HG03280 (cell line): ENCODE results near the gene FMN2.

Experiments used
- ATAC-seq: cut with Tn5 transposase; IDR thresholded peaks from one replicate; pipeline ENCODE4 v1.9.1; 2021; ENCODE audit warnings: mild to moderate bottlenecking, moderate library complexity; ENCODE audit not compliant: unreplicated experiment

Gene FMN2

DNA sequence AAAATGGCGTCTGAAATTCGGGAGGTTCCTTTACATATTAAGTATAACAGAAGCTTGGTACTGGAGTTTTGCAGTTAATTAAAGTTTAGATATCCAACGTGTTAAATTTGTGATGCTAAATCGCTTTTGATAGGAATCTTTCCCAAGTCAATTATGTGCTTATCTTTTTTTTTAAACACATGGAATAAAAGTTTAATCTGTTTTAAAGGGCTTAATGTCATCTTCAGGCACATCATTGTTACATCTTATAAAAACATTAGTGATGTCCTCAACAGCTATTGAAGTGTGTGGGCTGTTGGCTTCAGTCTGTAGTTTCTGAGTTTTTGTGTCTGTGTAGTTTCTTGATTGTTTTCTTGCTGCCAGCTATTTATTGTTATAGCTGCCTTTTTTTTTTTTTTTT is 5.3 kb downstream of the FMN2 start:
- no peak for ATAC-seq

DNA sequence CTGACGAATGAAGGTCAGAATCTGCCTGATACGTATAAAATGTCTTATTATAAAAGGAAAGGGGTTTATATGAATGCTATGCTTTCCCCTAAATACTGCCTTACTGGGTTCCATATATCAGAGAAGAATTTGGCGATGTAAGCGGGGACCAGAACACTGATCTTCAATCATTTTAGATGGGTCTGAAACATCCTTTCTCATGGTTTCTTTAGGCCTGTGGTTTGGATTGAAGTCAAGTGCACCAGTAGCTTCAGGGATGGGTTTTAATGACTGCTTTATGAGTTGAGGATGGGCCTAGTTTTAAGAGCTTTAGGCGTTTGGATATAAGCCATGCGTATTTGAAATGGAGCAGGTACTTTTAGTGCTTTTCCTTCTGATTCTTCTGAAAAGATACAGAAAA is 6.9 kb downstream of the FMN2 start:
- ATAC-seq = no peak

DNA sequence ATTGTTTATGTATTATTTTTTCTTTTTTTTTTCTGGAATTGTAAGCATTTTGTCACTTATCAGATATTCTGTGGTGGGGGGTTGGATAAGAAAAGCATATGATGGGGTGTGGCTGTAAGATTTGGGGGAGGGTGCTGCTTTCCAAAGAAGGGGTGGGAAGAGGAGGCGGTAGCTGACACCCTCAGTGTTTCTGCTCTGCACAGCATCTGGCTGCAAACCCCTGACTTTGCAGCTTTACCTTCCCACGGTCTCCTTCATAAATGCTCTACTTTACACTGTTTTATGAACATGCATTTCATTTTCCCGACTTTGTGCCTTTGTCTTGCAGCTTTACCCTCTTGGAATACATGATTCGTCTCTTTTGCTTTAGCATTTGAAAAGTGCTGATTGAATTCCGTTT is 7.6 kb downstream of the FMN2 start:
- no peak for ATAC-seq

DNA sequence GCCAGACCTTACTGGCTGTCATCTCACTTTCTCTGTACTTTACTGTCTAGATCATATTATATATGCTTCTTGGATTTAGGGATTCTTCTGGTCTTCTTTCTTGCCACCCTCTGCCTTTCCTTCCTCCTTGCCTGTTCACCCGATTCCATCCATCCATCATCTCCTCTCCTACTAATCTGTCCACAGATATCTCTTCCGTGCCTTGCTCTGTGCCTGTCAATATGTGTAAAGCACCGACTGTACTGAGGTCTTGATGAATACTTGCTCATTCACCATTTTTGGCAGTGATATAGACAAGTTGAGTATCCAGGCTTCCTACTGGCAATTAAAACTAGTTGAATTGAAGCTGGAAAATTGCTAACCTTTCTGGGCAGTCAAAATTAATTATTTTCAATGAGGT is 8.1 kb downstream of the FMN2 start:
- no peak for ATAC-seq

DNA sequence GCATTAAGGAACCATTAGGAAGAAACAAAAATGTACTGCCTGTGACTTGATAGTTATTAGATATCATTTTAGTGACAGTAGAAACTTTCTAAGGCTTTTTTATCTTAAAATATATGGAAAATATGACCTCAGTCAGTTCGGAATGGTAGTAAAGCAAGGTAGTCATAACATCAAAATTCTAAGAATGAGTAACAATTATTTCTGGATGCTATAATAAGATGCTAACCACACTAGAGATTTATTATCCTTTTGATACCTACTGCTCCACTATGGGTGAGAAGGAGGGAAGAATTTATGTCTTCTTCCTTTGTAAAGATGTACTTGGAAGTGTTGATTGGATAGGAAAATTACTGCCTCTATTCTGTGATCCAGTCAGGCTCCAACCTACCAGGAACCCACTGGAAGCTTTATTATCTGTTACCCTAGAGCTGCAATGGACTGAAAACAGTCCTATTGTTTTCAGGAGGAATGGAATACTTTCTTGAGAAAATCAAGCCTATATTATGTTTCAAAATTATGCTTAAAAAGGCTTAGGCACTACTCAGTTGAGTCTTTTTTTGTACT is 8.8 kb downstream of the FMN2 start:
- no peak for ATAC-seq

DNA sequence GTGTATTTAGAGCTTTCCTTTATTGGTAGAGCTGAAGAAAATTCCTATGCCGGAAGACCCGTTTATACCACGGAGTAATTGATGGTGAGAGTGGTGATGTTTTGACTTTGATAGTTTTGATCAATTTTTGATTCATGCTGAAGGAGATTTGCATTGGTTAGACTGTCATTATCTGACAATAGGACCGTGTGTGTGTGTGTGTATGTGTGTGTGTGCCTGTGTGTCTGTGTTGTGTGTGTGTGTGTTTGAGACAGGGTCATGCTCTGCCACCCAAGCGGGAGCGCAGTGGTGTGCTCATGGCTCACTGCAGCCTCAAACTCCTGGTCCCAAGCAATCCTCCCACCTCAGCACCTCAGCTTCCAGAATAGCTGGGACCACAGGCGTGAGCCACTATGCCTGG is 9.6 kb downstream of the FMN2 start:
- ATAC-seq = no peak

DNA sequence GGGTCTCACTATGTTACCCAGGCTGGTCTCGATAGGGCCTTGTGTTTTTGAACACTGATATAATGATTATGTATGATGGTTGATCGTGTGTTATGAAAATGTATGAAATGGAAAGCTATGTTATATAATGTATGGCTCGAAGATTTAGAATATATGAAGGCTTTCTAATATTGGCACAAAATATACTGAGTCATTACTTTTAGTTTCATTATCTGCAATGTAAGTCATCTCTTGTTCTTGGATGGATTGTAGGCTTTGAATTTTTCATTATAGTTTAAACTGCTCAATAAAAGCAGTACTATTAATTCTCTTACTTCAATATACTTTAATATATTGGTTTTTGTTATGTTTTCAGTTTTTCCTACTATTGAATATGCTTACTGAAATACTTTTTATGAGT is 10.1 kb downstream of the FMN2 start:
- no peak for ATAC-seq

DNA sequence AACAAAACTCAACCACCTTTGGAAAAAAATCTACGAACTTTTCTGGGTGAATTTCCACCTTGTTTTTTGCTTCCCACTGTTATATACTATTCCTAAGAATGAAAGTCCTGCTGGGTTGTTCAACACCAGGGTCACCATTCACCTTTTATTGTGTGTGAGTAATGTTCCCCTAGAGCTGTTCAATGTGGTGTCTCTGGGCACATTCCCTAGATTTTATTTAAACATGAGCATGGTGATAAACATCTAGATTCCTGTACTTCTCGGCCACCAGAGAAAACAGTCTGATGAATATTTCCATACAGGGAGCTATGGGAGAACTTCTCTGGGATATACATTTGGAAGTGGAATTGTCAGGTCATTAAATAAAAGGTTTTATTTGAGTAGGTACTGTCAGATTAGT is 13.0 kb downstream of the FMN2 start:
- ATAC-seq = no peak

DNA sequence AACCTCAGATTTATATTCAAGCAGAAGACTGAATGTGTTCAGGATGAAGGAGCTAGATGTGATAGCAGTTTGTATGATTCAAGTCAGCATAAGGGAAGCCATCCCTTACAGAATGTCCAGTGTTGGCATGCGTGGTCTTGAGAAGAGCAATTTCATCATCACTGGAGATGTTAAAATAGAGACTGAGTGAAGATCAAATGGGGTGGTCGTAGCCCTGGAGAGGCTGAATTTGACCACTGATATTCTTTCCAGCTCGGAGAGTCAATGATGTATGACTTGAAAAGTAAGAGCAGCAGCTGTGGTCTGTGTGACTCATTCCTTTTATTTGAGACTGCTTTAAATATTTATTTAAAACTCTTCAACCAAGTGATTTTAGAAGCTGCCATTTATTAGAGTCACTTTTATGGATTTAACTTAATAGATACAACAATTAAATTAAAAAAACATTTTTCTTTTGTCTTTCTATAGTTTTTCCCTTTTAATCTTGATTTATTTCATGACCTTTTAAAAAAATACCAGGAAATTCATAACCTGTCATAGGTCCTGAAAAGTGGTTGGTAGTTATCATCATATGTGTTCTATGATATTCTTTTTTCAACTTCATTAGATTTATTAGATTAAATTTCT is 15.5 kb downstream of the FMN2 start:
- ATAC-seq = no peak

DNA sequence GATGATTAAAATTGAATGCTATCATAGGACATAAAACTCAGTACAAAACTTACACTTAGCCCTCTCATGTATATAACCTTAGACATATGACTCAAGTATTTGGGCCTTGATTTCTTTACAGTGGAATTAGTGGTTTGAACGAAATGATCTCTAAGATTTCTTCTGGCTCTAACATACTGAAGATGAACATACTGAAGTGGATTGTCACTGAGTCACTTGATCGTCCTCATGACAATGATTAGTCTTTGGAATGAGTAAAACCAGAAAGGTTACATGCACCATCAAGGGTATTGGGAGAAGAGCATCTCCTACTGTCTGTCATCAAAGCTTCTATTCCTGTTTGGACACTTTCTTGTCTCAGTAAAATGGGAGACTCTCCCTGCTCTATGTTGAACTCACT is 17.4 kb downstream of the FMN2 start:
- ATAC-seq = no peak

DNA sequence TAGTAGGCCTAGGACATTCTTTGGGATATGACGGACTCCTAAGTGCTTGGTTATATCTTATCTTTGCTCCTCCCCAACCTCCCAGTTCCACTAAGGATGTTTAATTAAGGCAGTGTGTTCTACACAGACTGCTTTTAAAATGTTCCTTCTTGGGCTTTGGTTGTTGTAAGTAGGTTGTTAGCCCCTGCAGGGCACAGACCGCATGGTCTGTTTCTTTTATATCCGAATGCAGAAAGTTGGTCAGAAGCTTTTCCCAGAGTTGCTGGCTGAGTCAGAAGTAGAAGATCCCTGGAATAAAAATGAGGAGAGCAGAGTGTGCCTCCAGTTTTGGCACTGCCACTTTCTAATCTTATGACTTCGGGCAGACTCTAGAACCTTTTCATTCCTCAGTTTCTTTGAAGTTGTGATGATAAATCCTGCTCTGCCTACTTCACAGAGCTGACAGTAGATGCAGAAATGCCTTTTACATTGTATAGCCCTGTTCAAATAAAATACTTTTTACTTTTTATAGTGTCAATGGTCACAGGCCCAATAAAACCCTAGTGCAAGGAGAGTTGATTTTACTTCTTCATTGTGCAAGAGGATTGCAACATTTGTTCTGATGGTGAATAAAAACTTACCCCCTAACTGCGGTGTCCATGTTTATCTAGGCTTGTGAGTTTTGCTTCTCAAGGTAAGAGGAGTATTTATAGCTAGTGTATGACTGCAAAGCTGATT is 18.4 kb downstream of the FMN2 start:
- no peak for ATAC-seq

DNA sequence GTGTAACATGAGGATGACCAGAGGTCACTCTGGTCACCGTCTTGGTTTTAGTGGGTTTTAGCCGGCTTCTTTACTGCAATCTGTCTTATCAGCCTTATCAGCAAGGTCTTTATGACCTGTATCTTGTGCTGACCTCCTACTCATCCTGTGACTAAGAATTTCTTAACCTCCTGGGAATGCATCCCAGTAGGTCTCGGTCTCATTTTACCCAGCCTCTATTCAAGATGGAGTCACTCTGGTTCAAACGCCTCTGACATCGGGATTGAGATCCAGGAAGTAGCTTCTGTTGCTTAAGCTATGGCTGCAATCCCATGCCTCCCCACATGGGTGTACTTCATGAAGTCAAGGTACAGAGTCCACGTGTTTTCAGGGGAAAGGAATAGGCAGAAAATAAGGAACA is 19.9 kb downstream of the FMN2 start:
- ATAC-seq = no peak

DNA sequence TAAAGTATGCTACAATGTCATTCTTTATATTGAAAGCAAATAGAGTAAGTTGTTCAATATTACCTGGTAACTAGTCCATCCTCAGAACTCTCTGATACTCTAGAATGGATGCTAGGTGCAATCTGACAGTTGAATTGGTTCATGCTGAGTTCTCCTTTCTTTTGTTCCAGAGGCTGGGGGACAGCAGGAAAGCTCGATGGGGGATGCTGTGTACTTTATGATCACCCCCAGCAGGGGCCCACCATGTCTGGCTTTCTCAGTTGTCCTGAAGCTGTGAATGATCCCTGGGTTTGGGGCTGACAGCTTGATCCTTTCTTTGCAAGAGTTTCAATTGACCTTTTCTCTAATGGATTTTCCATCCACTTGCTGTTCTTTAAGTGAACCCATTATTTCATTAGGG is 22.5 kb downstream of the FMN2 start:
- no peak for ATAC-seq

DNA sequence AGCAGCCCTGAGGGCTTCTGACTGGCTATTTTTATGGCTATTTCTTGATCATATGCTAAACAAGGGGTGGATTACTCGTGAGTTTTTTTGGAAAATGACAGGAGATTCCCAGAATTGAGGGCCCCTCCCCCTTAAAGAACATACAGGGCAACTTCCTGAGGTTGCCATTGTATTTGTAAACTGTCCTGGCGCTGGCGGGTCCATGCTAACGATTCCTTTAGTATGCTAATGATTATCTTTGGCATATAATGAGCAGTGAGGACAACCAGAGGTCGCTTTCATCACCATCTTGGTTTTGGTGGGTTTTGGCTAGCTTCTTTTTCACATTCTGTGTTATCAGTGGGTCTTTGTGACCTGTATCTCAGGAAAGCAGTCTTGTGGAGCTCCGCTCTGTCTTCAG is 24.1 kb downstream of the FMN2 start:
- ATAC-seq = no peak

DNA sequence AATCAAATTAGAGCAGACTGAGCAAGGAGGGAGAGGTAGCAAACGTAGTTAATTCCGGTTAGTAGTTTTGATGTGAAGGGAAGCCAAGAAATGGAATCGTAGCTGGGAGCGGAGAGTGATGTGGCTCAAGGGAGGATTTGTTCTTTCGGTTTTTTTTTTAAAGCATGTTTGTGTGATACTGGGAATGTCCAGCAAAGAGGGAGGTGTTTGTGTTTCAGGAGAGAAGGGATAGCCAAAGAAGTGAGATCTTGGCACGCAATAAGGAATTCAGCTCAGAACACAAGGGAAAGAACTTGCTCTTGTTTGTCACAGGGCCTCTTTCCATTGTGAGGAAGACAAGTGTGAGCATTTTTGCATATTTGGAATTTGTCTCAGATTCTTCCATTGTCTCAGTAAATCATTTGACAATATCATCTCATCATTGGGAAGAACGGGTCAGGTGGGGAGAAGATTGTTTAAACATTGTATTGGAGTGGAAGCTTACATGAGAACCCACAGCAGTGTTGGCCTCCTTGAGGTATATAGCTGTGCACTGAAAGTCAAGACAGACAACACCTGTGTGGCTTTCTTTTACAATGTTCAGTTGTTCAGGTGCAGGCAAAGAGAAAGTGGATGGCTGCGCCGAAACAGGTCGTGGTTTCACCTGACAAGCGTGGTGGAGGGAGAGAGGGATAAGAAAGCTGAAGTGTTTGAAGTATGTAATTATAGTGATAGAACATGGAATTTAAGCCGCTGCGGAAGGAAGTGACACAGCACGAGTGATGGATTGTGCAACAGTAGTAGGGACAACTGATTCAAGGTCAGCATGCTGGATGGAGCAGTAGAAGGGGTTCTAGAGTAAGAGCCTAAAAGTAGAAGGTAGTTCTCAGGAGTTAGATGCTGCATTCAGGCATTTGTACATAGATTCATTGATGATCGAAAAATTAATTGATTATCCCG is 25.4 kb downstream of the FMN2 start:
- ATAC-seq = no peak

DNA sequence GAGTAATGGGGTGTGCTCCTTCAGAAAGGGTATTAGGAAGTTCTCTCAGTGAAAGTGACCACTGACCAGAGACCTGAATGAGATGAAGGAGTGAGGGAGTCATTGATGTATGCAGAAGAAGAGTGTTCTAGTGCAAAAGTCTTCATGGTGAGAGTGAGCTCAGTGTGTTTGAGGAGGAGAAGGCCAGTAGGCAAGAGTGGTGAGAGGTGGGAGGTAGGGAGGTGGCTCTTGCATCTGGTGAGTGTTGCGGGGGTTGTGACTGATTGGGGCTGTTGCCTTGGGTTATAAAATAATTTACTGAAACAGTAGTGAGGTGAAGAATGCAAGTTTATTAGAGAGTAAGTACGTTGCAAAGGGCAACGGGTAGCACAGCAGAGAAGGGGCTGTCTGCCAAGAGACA is 26.2 kb downstream of the FMN2 start:
- no peak for ATAC-seq

DNA sequence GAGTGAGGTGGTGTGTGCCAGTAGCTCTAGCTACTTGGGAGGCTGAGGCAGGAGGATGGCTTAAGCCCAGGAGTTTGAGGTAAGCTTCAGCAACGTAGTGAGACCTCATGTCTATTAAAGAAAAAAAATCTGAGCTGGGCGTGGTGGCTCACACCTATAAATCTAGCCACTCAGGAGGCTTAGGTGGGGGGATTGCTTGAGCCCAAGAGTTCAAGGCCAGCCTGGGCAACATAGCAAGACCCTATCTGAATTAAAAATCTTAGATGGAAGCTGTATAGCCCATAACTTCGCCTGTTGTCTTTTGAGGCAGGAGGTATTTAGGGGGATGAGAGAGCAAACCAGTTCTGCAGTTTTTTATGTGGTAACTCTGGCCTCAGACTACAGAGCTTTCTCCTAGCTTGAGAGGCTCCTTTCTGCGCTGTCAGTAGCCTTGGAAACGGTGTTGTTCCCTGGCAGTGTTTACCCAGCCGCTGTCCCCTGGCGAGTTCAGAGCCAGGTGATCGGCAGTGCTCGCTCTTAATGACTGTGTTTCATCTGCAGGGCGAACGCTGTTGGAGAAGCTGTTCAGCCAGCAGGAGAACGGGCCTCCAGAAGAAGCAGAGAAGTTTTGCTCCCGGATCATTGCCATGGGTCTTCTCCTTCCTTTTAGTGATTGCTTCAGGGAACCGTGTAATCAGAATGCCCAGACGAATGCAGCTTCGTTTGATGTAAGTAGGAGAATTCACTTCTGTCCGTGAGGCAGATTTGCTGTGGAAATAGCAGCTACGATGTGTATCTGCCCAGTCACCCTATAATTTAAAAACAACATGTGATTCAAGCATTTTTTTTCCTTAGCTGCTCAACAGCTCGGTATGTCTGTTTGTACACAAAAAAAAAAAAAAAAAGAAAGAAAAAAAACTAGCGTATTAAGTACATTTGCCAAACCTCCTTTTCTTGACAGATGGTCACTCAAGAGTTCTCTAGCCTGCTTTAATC is 31.2 kb downstream of the FMN2 start:
- ATAC-seq = no peak

DNA sequence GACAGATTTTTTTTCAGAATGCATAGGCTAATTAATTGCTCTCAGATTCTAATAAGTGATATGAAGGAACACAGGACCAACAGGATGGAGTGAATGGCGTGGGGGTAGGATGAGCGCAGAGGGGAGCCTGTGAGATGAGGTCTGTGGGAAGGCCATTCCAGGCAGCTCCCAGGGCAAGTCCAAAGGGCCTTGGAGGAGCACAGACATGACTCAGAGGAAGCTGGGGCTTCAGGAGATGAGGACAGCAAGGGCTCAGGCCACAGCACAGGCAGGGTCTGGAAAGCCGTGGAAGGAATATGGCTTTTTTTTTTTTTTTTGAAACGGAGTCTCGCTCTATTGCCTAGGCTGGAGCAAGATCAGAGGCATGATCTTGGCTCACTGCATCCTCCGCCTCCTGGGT is 35.1 kb downstream of the FMN2 start:
- no peak for ATAC-seq

DNA sequence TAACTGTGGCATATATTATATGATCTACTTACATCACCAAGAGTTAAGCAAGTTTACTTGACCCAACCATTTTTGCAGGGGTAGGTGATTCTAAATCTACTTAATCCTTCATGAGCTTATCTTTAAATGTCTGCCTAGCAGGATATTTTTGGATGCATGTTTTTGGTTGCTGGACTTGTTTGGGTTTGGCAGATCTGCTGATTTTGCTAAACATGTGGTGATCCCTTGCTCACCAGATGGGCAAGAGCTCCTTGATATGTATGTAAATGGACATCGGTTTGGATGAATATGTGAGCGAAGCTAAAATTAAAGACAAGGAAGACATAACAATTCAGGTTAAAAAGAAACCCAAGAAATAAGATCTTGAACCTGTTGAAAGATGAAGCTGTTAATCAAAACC is 36.7 kb downstream of the FMN2 start:
- ATAC-seq = no peak

DNA sequence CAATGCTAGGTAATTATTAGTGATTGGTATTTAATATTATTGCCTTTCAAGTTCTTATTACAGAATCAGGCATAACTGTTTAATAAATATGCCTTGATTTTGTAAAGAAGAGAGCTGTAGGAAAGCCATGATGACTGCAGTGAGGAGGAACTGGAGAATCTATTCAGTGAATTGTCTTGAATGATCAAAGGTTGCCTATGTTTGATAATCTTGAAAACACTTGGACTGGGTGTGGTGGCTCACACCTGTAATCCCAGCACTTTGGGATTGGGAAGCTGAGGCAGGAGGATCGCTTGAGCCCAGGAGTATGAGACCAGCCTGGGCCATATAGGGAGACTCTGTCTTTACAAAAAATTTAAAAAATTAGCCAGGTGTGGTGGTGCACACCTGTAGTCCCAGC is 42.4 kb downstream of the FMN2 start:
- ATAC-seq = no peak
